GM12878 (cell line): ENCODE data around the gene PRR7. TPM values are rescaled to one million over a fixed set of nuclear protein-coding genes. Genes with fewer than 3 reads are reported as not detected.
A peak's percentile ranks its signal among the peaks of the same experiment; 100 is the strongest.

ENCODE experiments used
- BRCA1 ChIP-seq: IDR thresholded peaks from 2 replicates; pipeline ENCODE4 v1.6.1; 2011; ENCODE audit warnings: low read depth, low read length, improper control_type of control experiment
- FOXM1 ChIP-seq: IDR thresholded peaks from 2 replicates; pipeline ENCODE4 v1.6.1; 2012; ENCODE audit warnings: low read depth, mild to moderate bottlenecking, inconsistent platforms, low read length, moderate library complexity
- GATAD2B ChIP-seq: fragments of 450-650 bp; conservative IDR thresholded peaks from 2 replicates; pipeline ENCODE4 v1.6.1; 2017; ENCODE audit warnings: low read depth, mild to moderate bottlenecking, moderate library complexity
- IRF3 ChIP-seq: fragments of 450-650 bp; IDR thresholded peaks from 2 replicates; pipeline ENCODE4 v1.6.1; 2014; ENCODE audit warnings: mild to moderate bottlenecking
- JUND ChIP-seq: IDR thresholded peaks from 2 replicates; pipeline ENCODE4 v1.6.1; 2012; ENCODE audit warnings: low read depth, mild to moderate bottlenecking, low read length, improper control_type of control experiment, moderate library complexity
- NFXL1 ChIP-seq: fragments of 450-650 bp; IDR thresholded peaks from 2 replicates; pipeline ENCODE4 v1.6.1; 2017; ENCODE audit warnings: antibody characterized with exemption, mild to moderate bottlenecking, borderline replicate concordance
- NKRF ChIP-seq: fragments of 450-650 bp; conservative IDR thresholded peaks from 2 replicates; pipeline ENCODE4 v1.6.1; 2017; ENCODE audit warnings: mild to moderate bottlenecking, moderate library complexity
- POU2F2 ChIP-seq: IDR thresholded peaks from 3 replicates; pipeline ENCODE4 v1.6.1; 2011; ENCODE audit warnings: low read depth, mild to moderate bottlenecking, low read length, borderline replicate concordance
- SRF ChIP-seq, 2 experiments: IDR thresholded peaks; 2 replicates each; pipeline ENCODE4 v1.6.1; 2011; ENCODE audit warnings: low read depth in 2 of 2, low read length in 2 of 2, mild to moderate bottlenecking in 1 of 2, moderate library complexity in 1 of 2
- TCF12 ChIP-seq: IDR thresholded peaks from 2 replicates; pipeline ENCODE4 v1.6.1; 2011; ENCODE audit warnings: low read depth, mild to moderate bottlenecking, low read length
- ZBTB4 ChIP-seq: fragments of 450-650 bp; formaldehyde crosslinking; IDR thresholded peaks from 2 replicates; pipeline ENCODE4 v1.4.0; 2022; ENCODE audit warnings: mild to moderate bottlenecking, moderate library complexity
- ZNF274 ChIP-seq: IDR thresholded peaks from one replicate; pipeline ENCODE4 v1.8.0; 2011; ENCODE audit not compliant: insufficient read length, insufficient read depth
- ZNF592 ChIP-seq: fragments of 450-650 bp; IDR thresholded peaks from 2 replicates; pipeline ENCODE4 v1.6.1; 2017; ENCODE audit warnings: mild to moderate bottlenecking, moderate library complexity
- polyA plus RNA-seq, 11 experiments: library from polyadenylated mRNA; depleted of rRNA in 4 of 11; unstranded in 6 of 11; stranded (reverse) in 5 of 11; fragments of >200 nt; fragmentation: Nextera tagmentation in 4 of 11; fragmentation: Illumina TruSeq in 1 of 11; extraction: Ambion mirVana in 4 of 11; extraction: Trizol in 1 of 11; gene quantifications; 1 replicate in 1 of 11; 2 replicates in 10 of 11; pipeline versions ENCODE4 v1.2.1 to v1.2.3, GENCODE V29; 2011 to 2016; ENCODE audit warnings: inconsistent platforms in 2 of 11, missing spikeins in 2 of 11, low read depth in 1 of 11
- total RNA-seq, 4 experiments: library from RNA; depleted of rRNA in 3 of 4; stranded (reverse); fragments of >200 nt in 3 of 4; fragmentation: Illumina TruSeq in 1 of 4; extraction: Trizol in 1 of 4; gene quantifications; 2 replicates each; pipeline versions ENCODE4 v1.2.1 to v1.2.3, GENCODE V29; 2013 to 2021

Gene PRR7
- total and polyA plus RNA-seq, 10 of the 15 experiments (the other 5 are each of a cell fraction or from before 2014, with no cell fraction given): 0.09 to 18.8 (median 4.6) TPM; not detected in 2

GRCh38 chr5:177454397-177455035 lies 7.9 kb downstream of the PRR7 start (continued):
- peak; percentile 97 for TF ChIP-seq ZNF592
- TF ChIP-seq NKRF: no peak; the same call in none of the 2 replicates
- TF ChIP-seq SRF (IDR thresholded peaks at IDR 0.05; ENCODE audit: low read depth in 2 of 2, low read length in 2 of 2): peak in 1 of 2 experiments; percentile 54; a peak in 1 of 4 replicates
- TF ChIP-seq ZNF274: no peak
- 0 out of 2 replicates have a peak, but pooled peaks have one; percentile 69 for TF ChIP-seq NFXL1
- TF ChIP-seq FOXM1: no peak
- 0 out of 3 replicates have a peak, but pooled peaks have one; percentile 20 for TF ChIP-seq POU2F2
- peak; percentile 97 for TF ChIP-seq JUND
- no peak for TF ChIP-seq IRF3
- peak; percentile 65; the same call in 1 of the 2 replicates for TF ChIP-seq BRCA1
- peak; percentile 98 for TF ChIP-seq GATAD2B
- TF ChIP-seq ZBTB4 (CRISPR knock-in tag): peak; percentile 76; the same call in 1 of the 2 replicates
- peak; percentile 64 for TF ChIP-seq TCF12
